GM12878 (cell line): ENCODE results near the gene KCNJ10. TPM values are rescaled to one million over a fixed set of nuclear protein-coding genes. Genes with fewer than 3 reads are reported as not detected.

Source experiments
- ATAC-seq: fragments of 200-7000 bp; cut with Tn5 transposase; 3 replicates; pipeline ENCODE4 v1.9.1; 2020; ENCODE audit warnings: mild to moderate bottlenecking, moderate library complexity
- BruUV-seq: library from RNA; stranded (reverse); fragments of 400-500 nt; replicated peaks from 2 replicates; lab custom pipeline; 2021; lab: Mats Ljungman, UMichigan
- CTCF ChIA-PET: fragments of 300-600 bp; sonication (Branson Sonifier 250); formaldehyde crosslinking; extraction: SDS; loops from one replicate; lab custom pipeline; 2021; ENCODE audit warnings: inconsistent platforms; lab: Yijun Ruan, JAX
- POLR2A ChIA-PET: fragments of 350-600 bp; formaldehyde crosslinking; extraction: SDS; loops from one replicate; lab custom pipeline; 2021; ENCODE audit warnings: inconsistent platforms; lab: Charles Lee
- RAD21 ChIA-PET: fragments of 300-600 bp; sonication (Branson Sonifier 250); formaldehyde crosslinking; loops from one replicate; lab custom pipeline; 2023; ENCODE audit warnings: antibody characterized with exemption; ENCODE audit not compliant: unreplicated experiment; lab: Charles Lee
- SMC1A ChIA-PET: fragments of 300-600 bp; sonication (Branson Sonifier 250); formaldehyde crosslinking; loops from one replicate; lab custom pipeline; 2023; ENCODE audit not compliant: unreplicated experiment, uncharacterized antibody; lab: Charles Lee
- DNase-seq: peaks from one replicate; pipeline ENCODE4 v3.0.0-alpha.2; 2011; ENCODE audit warnings: low read depth, low spot score
- FAIRE-seq: peaks from 3 replicates; lab custom pipeline; 2011; peaks lifted over from hg19 to GRCh38; lab: Jason Lieb, UNC
- H2AFZ ChIP-seq: 2 replicates; pipeline ENCODE4 v1.6.0; 2011; ENCODE audit warnings: low read depth, low read length, control low read depth; ENCODE audit not compliant: control insufficient read depth
- H3K27ac ChIP-seq: 2 replicates; pipeline ENCODE4 v1.5.1; 2011; ENCODE audit warnings: control low read depth; ENCODE audit not compliant: control insufficient read depth, insufficient read depth
- H3K27me3 ChIP-seq, 2 experiments: replicated peaks in 1 of 2; 2 replicates each; pipeline versions ENCODE4 v1.6.0 to v1.6.1; 2011; ENCODE audit warnings: low read length in 1 of 2; ENCODE audit not compliant: control insufficient read depth in 2 of 2, insufficient read depth in 2 of 2
- H3K36me3 ChIP-seq, 2 experiments: 2 replicates each; pipeline ENCODE4 v1.5.1; 2011; ENCODE audit warnings: low read length in 1 of 2; ENCODE audit not compliant: control insufficient read depth in 2 of 2, insufficient read depth in 2 of 2
- H3K4me1 ChIP-seq: 2 replicates; pipeline ENCODE4 v1.6.1; 2011; ENCODE audit warnings: mild to moderate bottlenecking, low read length, moderate library complexity, mixed read lengths; ENCODE audit not compliant: control insufficient read depth, insufficient read depth
- H3K4me2 ChIP-seq: 2 replicates; pipeline ENCODE4 v1.6.0; 2011; ENCODE audit warnings: control low read depth; ENCODE audit not compliant: control insufficient read depth, insufficient read depth
- H3K4me3 ChIP-seq: fragments of 200-600 bp; sonication (generic); 2 replicates; pipeline ENCODE4 v1.5.1; 2016
- H3K79me2 ChIP-seq: 2 replicates; pipeline ENCODE4 v1.6.0; 2011; ENCODE audit warnings: low read length; ENCODE audit not compliant: control insufficient read depth, insufficient read depth
- H3K9ac ChIP-seq: 2 replicates; pipeline ENCODE4 v1.8.0; 2011; ENCODE audit warnings: low read length, control low read depth, mixed read lengths; ENCODE audit not compliant: control insufficient read depth, insufficient read depth
- H3K9me3 ChIP-seq: replicated peaks from 3 replicates; pipeline ENCODE4 v1.5.1; 2011; ENCODE audit warnings: mild to moderate bottlenecking, low read length; ENCODE audit not compliant: control insufficient read depth, insufficient read depth
- H4K20me1 ChIP-seq: 2 replicates; pipeline ENCODE4 v1.6.0; 2011; ENCODE audit not compliant: control insufficient read depth, insufficient read depth
- NFYB ChIP-seq: IDR thresholded peaks from 2 replicates; pipeline ENCODE4 v1.6.1; 2011; ENCODE audit warnings: low read depth, mild to moderate bottlenecking, low read length, improper control_type of control experiment, moderate library complexity; ENCODE audit not compliant: insufficient read depth
- RB1 ChIP-seq: fragments of 450-650 bp; formaldehyde crosslinking; IDR thresholded peaks from 2 replicates; pipeline ENCODE4 v1.6.1; 2017; ENCODE audit warnings: mild to moderate bottlenecking, borderline replicate concordance
- REST ChIP-seq: IDR thresholded peaks from 2 replicates; pipeline ENCODE4 v1.6.1; 2012; ENCODE audit warnings: mild to moderate bottlenecking, low read depth, low read length
- ZBTB11 ChIP-seq: fragments of 450-650 bp; formaldehyde crosslinking; IDR thresholded peaks from 2 replicates; pipeline ENCODE4 v1.5.0; 2022; ENCODE audit warnings: mild to moderate bottlenecking, missing genetic modification characterization
- ZNF592 ChIP-seq: fragments of 450-650 bp; IDR thresholded peaks from 2 replicates; pipeline ENCODE4 v1.6.1; 2017; ENCODE audit warnings: mild to moderate bottlenecking, moderate library complexity
- WGBS: methylation state at CpG from one replicate; pipeline ENCODE4 v1.1.6; 2016; ENCODE audit warnings: low lambda C conversion rate; ENCODE audit not compliant: insufficient replicate concordance, insufficient coverage; ENCODE audit errors: missing lambda C conversion rate; 5-methylcytosine and 5-hydroxymethylcytosine counted together
- in situ Hi-C: fragments of 300-500 bp; cut with MboI; formaldehyde crosslinking; loops from 9 replicates; pipeline ENCODE4 v1.14.3; 2018; ENCODE audit warnings: mixed read lengths
- intact Hi-C: fragments of 100-400 bp; cut with micrococcal nuclease; formaldehyde crosslinking; loops from one replicate; pipeline ENCODE4 v1.14.2; 2022; ENCODE audit not compliant: unreplicated experiment
- polyA plus RNA-seq, 11 experiments: library from polyadenylated mRNA; depleted of rRNA in 4 of 11; unstranded in 6 of 11; stranded (reverse) in 5 of 11; fragments of >200 nt; fragmentation: Nextera tagmentation in 4 of 11; fragmentation: Illumina TruSeq in 1 of 11; extraction: Ambion mirVana in 4 of 11; extraction: Trizol in 1 of 11; gene quantifications; 1 replicate in 1 of 11; 2 replicates in 10 of 11; pipeline versions ENCODE4 v1.2.1 to v1.2.3, GENCODE V29; 2011 to 2016; ENCODE audit warnings: inconsistent platforms in 2 of 11, missing spikeins in 2 of 11, low read depth in 1 of 11
- total RNA-seq, 4 experiments: library from RNA; depleted of rRNA in 3 of 4; stranded (reverse); fragments of >200 nt in 3 of 4; fragmentation: Illumina TruSeq in 1 of 4; extraction: Trizol in 1 of 4; gene quantifications; 2 replicates each; pipeline versions ENCODE4 v1.2.1 to v1.2.3, GENCODE V29; 2013 to 2021
- TF ChIP-seq, protein P1 (sequence below): IDR thresholded peaks from 2 replicates; pipeline ENCODE4 v1.6.1; 2011; ENCODE audit warnings: mild to moderate bottlenecking, low read depth, low read length, moderate library complexity; ENCODE audit not compliant: insufficient replicate concordance

KCNJ10 gene
- total and polyA plus RNA-seq, 10 of the 15 experiments (the other 5 are each of a cell fraction or from before 2014, with no cell fraction given), result 0.01 to 0.29 (median 0.09) TPM; not detected in 2

- TF ChIP-seq ZBTB11 (CRISPR knock-in tag), result no peak
Observed at GRCh38 chr1:159974350-159974965, 95.5 kb downstream of the KCNJ10 start (continued).

- ChIA-PET CTCF (interaction anchor here (0.9 kb wide), 1 partner anchor 34 kb away, joined by 3 read pairs; no protein-coding TSS in a partner anchor), RAD21 (no interaction called here), SMC1A (no interaction called here), POLR2A (no interaction called here)
- H3K4me3 ChIP-seq, result no peak overlapping the region
- no peaks in the 10 kb centered on the region for H3K9me3 ChIP-seq
- no peaks in the 10 kb centered on the region for H3K79me2 ChIP-seq
- in situ Hi-C loops (no loop called here), intact Hi-C loops (no loop called here)
- no peaks in the 10 kb centered on the region for H3K36me3 ChIP-seq
- no TSS peak for BruUV-seq
- no peaks in the 10 kb centered on the region for H3K4me1 ChIP-seq
- no peak overlapping the region for H3K9ac ChIP-seq
- no peak for ATAC-seq
- FAIRE-seq, result no peak
- H4K20me1 ChIP-seq, result no peaks in the 10 kb centered on the region
- H2AFZ ChIP-seq, result no peak overlapping the region
- 22% methylated on average over 6 of the region's 6 CpGs for WGBS
- no peak for DNase-seq
- peaks cover 3 to 4% of the 10 kb centered on the region in 2 experiments for H3K27me3 ChIP-seq
- no peak overlapping the region for H3K27ac ChIP-seq
- H3K4me2 ChIP-seq, result no peak overlapping the region
- TF ChIP-seq, protein P1, sequence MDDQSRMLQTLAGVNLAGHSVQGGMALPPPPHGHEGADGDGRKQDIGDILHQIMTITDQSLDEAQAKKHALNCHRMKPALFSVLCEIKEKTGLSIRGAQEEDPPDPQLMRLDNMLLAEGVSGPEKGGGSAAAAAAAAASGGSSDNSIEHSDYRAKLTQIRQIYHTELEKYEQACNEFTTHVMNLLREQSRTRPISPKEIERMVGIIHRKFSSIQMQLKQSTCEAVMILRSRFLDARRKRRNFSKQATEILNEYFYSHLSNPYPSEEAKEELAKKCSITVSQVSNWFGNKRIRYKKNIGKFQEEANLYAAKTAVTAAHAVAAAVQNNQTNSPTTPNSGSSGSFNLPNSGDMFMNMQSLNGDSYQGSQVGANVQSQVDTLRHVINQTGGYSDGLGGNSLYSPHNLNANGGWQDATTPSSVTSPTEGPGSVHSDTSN, result no peak
- TF ChIP-seq REST (no peak), ZNF592 (no peak), NFYB (no peak), RB1 (no peak)
Observed at GRCh38 chr1:159973350-159973940, 96.5 kb downstream of the KCNJ10 start.
